Caki2 (cell line): Measurements from ENCODE around the gene THRAP3. TPM values are rescaled to one million over a fixed set of nuclear protein-coding genes. Genes with fewer than 3 reads are reported as not detected.
"Not testable (repeated sequence)": the region's sequence is repeated elsewhere in the genome, so short reads cannot be mapped to it uniquely, and the experiment has no call there.

Source experiments
- DNase-seq: peaks from one replicate; pipeline ENCODE4 v3.0.0-alpha.2; 2015; ENCODE audit warnings: low read depth
- in situ Hi-C: cut with HindIII; loops from 2 replicates; pipeline ENCODE4 v1.10.0; 2016; ENCODE audit warnings: low sequenced_read_pairs, low pct_unique_long_range_greater_than_20kb, mixed read lengths
- total RNA-seq: library from RNA; depleted of rRNA; stranded (reverse); fragments of >200 nt; shearing (Covaris generic); gene quantifications from 2 replicates; pipeline ENCODE4 v1.2.3, GENCODE V29; 2014; ENCODE audit warnings: low replicate concordance; rRNA removed

Gene THRAP3, protein sequence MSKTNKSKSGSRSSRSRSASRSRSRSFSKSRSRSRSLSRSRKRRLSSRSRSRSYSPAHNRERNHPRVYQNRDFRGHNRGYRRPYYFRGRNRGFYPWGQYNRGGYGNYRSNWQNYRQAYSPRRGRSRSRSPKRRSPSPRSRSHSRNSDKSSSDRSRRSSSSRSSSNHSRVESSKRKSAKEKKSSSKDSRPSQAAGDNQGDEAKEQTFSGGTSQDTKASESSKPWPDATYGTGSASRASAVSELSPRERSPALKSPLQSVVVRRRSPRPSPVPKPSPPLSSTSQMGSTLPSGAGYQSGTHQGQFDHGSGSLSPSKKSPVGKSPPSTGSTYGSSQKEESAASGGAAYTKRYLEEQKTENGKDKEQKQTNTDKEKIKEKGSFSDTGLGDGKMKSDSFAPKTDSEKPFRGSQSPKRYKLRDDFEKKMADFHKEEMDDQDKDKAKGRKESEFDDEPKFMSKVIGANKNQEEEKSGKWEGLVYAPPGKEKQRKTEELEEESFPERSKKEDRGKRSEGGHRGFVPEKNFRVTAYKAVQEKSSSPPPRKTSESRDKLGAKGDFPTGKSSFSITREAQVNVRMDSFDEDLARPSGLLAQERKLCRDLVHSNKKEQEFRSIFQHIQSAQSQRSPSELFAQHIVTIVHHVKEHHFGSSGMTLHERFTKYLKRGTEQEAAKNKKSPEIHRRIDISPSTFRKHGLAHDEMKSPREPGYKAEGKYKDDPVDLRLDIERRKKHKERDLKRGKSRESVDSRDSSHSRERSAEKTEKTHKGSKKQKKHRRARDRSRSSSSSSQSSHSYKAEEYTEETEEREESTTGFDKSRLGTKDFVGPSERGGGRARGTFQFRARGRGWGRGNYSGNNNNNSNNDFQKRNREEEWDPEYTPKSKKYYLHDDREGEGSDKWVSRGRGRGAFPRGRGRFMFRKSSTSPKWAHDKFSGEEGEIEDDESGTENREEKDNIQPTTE
- total RNA-seq, result 29.9 and 49.1 TPM in 2 replicates

DNA sequence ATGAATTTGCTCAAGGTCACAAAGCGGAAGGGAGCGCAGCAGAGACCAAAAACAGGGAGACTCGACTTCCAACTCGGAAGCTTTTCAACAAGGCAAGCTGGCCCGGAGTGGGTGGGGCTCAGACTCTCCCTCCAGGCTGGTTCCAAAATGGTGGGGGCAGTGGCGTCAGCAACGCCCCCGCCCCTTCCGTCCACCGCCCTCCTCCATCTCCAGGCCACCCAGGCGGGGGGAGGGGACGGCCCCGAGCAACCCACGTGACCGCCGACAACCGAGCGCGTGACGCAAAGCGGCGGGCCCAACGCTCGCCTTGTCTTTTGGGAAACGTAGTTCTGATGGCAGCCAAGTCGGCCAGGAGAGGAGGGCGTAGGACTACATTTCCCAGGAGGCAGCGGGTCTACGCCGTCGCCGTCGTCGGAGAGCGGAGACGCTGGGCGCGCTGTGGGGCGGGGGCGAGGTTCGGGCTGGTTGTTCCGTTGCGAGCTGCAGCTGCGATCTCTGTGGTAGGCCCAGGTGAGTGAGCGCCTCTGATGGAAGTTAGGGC lies at the start of gene THRAP3:
THRAP3 (plus strand) TSS at position 448 of the 541 bp plus-strand sequence. CDS start 58,121 bp downstream, outside the sequence.
- in situ Hi-C loops, result no loop called here
- DNase-seq, result peak; percentile 100

DNA sequence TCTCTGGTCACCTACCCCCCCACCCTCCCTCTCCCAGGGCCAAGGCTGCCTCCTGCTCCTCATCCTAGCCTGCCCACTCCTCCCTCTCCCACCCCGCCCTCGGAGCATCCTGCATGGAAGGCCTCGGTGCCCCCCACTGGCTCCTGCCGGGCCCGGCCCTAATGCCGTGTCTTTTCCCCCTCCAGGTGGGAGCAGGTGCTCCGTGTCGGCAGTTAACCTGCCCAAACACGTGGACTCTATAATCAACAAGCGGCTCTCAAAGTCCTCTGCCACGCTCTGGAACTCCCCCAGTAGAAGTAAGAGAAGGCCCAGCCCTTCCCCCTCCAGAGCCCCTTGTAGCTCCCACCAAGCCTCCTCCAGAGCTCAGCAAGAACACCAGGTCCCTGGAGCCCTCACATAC lies 49.5 kb upstream of the THRAP3 start:
- in situ Hi-C loops, result no loop called here
- DNase-seq, result no peak

DNA sequence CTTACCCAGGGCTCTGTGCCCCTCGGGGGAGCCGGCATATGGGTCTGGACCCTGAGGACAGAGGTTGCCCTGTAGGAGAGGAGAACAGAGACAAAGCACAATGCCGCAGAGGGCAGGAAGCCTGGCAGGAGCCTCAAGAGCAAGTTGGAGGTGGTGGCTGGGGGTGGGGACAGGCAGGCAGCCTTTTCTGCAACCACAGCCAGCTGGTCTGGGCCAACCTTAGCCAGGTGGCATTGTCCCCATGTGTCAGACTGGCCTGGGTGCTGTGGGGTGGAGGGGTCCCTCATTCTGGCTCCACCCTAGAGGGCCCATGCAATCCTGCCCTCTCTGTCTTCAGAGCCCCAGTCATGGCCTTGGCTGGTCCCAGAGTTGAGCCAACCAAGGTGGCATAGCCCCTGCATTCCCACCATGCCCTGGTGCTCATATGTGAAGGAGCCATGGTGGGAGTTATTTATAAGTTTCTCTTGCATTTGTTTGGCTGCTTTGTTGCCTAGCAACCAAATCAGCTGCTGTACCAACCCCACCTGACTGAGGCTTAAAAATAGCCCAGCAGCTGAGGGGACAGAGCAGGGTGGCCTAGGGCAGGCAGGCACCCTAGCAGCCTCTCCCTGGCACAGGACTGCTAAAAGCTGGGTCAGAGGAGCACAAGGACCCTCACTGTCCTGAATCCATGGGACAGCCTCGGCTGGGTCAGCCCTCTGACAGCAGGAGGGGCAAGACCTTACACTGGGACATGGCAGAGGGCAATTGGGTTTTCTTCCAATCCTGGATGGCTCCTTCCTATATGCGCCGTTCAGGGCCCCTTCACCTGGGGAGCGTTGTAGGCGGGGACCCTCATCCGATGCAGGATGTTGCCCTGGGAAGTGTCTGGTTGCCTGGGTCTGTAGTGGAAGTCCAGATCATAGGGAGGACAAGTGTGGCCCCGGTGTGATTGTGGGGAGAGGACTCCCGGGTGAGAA lies 48.8 kb upstream of the THRAP3 start:
- in situ Hi-C loops, result no loop called here
- DNase-seq, result no peak

DNA sequence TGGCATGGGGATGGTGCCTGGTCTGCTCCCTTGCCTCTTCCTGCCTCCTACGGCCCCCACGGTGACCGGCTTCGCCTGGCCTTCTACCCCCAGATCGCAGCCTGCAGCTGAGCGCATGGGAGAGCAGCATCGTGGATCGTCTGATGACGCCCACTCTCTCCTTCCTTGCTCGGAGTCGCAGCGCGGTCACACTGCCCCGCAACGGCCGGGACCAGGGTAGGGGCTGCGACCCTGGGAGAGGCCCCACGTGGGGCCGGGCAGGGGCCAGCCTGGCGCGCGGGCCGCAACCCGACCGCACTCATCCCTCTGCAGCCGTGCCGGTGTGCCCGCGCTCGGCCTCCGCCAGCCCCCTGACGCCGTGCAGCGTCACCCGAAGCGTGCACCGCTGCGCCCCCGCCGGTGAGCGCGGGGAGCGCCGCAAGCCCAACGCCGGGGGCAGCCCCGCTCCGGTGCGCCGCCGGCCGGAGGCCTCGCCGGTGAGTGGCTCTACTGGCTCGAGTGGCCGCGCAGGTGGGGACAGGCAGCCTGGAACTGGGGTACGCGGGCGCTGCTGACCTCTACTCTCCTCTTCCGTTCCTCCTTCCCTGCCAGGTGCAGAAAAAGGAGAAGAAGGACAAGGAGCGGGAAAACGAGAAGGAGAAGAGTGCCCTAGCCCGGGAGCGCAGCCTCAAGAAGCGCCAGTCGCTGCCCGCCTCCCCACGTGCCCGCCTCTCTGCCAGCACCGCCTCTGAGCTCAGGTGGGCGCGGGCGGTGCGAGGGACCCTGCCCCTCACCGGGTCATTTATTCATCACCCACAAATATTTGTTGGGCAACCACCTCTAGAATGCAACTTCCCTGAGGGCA lies 47.9 kb upstream of the THRAP3 start:
- in situ Hi-C loops, result no loop called here
- DNase-seq, result no peak

DNA sequence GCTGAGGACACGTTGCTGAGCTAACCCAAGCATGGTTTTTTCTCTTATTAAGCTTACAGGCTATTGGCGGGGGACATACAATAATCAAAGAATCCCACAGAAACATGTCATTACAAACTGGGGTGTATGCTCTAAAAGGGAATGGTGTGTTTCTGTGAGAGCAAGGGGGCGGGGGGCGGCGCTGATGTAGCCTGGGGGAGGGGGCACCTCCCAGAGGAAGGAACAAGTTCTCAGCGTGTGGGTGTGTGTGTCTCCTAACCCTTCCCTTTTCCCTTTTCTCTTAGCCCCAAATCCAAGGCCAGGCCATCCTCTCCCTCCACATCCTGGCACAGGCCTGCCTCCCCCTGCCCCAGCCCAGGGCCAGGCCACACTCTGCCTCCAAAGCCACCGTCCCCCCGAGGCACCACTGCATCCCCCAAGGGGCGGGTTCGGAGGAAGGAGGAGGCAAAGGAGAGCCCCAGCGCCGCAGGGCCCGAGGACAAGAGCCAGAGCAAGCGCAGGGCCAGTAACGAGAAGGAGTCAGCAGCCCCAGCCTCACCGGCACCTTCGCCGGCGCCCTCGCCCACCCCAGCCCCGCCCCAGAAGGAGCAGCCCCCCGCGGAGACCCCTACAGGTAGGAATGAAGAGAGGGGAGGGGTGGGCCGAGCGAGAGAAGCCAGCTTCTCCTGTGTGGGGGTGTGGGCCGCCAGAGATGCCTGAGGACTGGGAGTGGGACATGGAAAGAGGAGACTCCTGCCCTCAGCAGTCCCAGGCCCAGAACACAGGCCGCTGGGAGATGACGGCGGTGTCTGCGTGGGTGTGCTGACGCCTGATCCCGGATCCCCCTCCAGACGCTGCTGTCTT lies 46.4 kb upstream of the THRAP3 start:
- DNase-seq, result no peak
- in situ Hi-C loops, result no loop called here

DNA sequence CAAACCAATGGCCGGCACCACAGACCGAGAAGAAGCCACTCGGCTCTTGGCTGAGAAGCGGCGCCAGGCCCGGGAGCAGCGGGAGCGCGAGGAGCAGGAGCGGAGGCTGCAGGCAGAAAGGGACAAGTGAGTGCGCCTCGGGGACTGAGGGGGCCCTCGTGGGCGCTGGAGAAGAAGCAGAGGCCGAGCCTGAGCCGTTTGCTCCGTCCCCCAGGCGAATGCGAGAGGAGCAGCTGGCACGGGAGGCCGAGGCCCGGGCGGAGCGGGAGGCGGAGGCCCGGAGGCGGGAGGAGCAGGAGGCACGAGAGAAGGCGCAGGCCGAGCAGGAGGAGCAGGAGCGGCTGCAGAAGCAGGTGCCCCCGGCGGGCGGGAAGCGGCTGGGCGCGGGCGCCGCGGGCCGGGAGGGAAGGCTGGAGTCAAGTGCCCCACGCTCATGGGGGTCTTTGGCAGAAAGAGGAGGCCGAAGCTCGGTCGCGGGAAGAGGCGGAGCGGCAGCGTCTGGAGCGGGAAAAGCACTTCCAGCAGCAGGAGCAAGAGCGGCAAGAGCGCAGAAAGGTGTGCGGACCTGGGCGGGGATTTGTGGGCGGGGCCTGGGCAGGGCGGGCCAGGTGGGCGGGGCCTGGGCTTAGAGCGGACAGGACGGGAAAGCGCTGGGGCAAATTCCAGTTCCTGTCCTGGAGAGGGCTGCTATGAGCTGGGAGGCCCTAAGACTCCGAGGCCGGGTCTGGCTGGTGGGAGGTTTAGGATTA lies 45.6 kb upstream of the THRAP3 start:
- DNase-seq, result no peak
- in situ Hi-C loops, result no loop called here

DNA sequence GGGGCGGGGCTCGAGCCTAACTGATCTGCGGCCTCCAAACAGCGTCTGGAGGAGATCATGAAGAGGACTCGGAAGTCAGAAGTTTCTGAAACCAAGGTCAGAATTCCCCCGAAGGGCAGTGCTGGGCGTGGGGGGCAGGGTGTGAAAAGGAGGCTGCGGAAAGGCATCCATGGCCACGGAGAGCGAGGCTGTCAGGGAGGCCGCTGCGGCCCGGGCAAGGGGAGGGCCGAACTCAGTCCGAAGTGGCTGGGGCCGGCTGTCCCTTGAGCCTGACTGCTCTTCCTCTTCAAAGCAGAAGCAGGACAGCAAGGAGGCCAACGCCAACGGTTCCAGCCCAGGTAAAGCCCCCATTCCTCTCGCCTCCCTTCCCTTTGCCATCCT lies 45.0 kb upstream of the THRAP3 start:
- in situ Hi-C loops, result no loop called here
- DNase-seq, result no peak

DNA sequence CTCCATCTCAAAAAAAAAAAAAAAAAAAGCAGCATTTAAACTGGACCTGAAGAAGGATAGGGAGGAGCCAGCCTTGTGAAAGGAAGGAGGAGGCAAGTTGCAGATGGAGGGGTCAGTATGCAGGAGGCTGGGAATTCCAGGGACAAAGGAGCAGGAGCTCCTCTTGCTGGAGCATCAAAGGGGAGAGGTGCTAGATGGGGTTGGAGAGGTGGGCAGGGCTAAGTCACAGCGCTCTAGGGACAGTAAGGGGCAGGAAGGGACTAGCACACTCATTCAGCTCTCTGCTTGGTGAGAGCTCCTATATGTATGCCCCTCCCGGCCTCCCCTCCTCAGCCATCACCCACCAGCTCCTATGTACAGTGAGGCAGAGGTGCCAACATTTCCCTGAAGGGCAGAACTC lies 41.5 kb upstream of the THRAP3 start:
- in situ Hi-C loops, result no loop called here

DNA sequence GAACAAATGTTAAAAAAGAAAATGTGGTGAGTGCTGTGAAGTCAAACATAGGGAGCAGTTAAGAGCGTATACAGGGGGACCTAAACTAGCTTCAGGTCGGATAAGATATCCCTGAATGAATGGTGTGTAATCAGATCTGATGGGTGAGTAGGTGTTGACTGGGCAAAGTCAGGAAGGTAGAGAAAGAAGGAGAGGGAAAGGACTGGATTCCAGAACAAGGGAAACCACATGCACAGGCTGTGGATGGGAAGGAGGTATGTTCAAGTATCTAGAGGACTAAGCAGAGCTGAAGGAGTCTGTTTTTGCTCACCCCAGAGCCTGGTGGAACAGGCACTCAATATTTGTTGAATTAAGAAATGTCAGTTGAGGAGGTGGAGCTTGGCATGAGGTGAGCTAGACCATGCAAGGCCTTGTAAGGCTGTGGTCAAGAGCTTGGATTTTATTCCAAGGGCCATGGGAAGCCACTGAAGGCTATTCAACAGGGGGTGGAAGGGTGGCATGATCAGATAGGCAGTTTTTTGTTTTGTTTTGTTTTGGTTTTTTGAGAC lies 40.9 kb upstream of the THRAP3 start:
- in situ Hi-C loops, result no loop called here
- DNase-seq, result no peak

More for the DNA sequence above, 41.5 kb upstream of the THRAP3 start:
- no peak for DNase-seq

DNA sequence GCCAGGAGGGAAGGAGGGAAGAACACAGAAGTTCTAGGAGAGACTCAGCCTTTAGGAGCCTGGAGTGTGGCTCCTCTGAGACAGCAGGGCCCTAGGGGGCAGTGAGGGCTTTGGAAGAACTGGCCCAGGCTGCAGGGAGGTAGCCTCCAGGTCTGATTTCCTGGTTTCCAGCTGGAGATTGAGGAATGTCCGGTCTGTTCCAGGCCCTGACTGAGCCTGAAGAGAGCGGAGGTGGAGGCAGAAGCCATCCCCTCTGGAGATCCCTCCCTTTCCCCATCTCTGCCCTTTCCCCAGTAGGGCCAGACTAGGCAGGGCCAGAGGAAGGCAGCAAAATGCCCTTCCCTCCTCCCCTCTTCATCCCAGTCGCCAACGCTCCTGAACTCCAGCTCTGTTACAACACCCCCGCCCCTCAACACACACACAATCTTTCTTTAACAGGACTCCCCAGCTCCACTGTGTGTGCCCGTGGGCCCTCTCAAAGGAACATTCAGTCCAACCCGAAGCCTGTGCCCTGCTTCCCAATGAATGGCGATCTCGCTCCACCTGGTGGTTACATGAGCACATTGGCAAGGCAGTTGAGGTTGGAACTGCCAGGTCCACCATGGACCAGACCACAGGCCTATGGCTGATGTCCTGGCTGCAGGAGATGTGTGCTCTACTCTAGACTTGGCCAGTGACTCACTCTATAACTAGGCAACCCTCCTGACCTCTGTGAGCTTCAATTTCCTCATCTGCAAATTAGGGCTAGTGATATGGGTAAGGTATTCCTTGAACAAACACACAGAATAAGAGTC lies 36.2 kb upstream of the THRAP3 start:
- peak; percentile 79 for DNase-seq
- in situ Hi-C loops, result no loop called here

DNA sequence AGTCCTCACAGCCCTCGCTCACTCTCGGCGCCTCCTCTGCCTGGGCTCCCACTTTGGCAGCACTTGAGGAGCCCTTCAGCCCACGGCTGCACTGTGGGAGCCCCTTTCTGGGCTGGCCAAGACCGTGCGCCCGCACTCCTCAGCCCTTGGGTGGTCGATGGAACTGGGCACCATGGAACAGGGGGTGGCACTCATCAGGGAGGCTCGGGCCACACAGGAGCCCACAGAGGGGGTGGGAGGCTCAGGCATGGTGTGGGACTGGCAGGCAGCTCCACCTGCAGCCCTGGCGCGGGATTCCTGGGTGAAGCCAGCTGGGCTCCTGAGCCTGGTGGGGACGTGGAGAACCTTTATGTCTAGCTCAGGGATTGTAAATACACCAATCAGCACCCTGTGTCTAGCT lies 27.4 kb upstream of the THRAP3 start:
- DNase-seq, in situ Hi-C loops: not testable (repeated sequence)

DNA sequence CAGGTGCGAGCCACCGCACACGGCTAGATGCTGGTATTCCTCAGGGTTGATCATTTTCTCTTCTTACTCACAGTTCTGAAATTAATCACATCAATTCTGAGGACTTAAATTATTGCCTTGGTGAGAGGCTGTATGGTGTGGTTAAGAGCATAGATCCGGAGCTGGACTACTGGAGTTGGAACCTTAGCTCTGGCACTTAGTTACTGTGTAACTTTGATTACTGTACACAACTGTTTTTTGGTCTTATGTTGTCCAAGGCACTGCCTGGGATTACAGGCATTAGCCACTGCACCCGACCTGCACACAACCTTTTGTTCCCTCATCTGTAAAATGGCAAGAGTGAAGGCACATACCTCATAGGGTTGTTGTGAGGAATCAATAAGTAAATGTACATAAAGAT lies 25.6 kb upstream of the THRAP3 start:
- in situ Hi-C loops, result no loop called here
- DNase-seq, result no peak

DNA sequence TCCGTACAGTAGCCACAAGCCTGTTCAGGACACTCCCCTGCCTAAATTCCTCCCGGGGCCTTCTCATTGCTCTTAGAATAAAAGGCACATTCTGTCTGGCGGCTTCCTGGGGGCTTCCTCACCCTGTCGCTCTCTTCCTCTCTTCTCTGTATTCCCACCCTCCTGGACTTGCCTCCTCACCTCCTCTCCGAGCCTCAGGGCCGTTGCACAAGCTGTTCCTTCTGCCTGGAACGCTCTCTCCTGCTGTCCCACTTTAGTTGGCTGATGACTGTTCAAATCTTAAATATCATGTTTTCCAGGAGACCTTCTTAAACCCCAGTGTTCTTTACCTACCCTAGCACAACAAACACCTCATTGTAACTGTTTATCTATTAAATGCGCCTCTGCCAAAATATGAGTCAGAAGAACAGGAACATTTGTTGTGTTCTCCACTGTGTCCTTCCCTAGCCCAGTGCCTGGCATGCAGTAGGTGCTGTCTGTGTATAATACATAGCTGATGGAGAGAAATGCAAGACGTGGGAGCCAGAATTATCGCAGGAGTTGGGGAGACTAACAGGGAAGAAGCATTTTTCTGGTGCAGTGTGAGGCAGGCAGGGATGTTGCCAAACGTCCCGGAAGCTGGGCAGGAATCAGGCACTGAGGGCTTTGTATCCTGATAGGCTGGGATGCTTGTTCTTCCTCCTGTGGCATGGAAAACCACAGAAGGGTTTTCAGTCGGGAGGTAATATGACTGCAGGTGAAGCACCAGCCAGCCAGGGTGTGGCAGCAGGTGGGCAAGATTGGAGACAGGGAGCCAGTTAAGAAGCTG lies 24.1 kb upstream of the THRAP3 start:
- in situ Hi-C loops, result no loop called here
- DNase-seq, result no peak

DNA sequence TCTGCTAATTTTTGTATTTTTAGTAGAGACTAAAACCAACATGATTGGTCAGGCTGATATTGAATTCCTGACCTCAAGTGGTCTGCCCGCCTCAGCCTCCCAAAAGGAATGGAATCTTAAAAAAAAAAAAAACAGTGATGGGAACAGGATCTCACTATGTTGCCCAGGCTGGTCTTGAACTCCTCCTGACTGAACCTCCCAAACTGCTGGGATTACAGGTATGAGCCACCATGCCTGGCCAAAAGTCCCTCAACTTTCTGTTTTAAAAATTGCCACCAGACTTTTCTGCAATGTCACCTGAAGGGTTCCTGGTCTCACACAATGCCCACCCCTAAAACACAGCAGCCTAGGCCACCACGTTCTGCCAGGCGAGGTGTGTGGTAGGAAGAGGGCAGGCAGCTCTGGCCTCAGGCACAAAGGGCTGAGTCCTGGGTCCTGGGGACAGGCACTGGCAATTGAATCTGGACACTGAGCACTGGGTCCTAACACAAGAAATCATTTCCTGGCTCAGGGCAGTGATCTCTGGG lies 21.2 kb upstream of the THRAP3 start:
- in situ Hi-C loops, result no loop called here

More for the DNA sequence above, 21.2 kb upstream of the THRAP3 start:
- no peak for DNase-seq
